GM21737 (cell line): Measurements from ENCODE around the gene SLC1A2.
A peak's percentile ranks its signal among the peaks of the same experiment; 100 is the strongest.

Source experiments
- ATAC-seq: cut with Tn5 transposase; IDR thresholded peaks from one replicate; pipeline ENCODE4 v1.9.1; 2021; ENCODE audit warnings: mild to moderate bottlenecking, moderate library complexity; ENCODE audit not compliant: unreplicated experiment

SLC1A2 gene

DNA sequence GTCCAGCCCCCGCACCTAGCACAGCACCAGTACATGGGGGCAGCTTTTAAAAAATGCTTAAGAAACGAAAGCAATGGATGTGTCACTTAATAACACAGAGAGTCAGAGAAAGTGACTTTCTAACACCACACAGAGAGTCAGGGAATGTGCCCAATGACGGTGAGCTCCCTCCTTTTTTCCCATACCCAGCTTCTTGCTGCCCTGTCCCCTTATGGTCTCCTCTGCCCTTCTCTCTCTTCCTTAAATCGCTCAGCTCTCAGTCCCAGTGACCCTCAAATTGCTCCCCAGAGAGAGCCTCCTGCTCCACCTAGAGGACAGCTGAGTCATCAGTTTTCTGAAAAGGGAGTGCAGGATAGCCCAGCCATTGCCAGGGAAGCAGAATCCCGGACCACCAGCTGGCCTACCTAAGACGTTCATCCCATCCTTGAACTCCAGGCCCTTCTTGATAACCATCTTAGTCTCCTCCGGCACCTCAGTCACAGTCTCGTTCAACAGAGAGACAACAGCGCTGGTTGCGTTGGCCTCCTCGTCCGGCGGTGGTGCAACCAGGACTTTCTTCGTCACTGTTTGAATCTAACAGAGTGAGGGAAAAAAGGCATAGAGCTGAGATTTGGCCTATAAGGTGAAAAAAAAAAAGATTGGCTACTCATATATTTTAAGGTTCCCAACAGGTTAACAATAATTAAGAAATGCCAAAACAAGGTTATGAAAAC lies 113.5 kb downstream of the SLC1A2 start:
- ATAC-seq, result peak; percentile 60

DNA sequence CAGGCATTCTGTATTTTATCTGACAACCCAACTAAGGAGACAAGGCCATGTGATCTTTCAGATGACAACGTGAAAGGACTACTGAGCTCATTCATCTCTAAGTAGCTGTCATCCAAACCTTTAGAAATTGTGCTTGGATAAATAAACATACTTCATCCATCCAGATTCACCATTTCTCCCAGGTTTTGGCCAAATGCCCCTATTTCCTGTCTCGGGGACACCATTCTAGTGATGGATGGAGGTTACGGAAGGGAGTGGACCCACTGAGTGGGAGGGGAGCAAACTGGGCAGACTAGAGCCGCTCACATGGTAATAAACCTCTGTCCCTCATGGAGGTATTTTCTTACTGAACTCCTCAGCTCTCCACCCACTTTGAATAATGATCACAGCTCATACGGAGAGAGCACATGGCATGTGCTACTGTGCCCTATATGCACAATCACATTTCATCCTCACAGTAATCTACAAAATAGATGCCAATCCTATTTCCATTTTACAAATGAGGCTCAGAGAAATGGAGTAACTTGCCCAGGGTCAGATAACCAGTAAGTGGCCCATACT lies 114.4 kb downstream of the SLC1A2 start:
- no peak for ATAC-seq

DNA sequence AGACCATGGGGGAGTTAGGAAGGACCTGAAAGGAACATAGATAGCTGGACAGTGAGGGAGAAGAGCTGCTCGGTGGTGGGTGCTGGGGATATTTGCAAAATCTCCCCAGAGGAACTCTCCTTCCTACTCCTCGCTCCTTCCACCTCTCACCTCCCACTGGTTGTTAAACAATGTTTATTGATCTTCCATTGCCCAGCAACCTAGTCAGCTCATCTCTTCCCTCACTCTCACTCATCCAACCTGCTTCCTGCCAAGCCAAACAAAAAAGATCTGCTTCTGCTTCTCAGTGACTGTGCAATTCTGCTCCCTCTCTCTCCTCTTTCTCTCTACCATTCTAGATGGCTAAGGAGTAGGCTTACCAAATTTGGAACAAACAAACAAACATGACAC lies 115.0 kb downstream of the SLC1A2 start:
- no peak for ATAC-seq

DNA sequence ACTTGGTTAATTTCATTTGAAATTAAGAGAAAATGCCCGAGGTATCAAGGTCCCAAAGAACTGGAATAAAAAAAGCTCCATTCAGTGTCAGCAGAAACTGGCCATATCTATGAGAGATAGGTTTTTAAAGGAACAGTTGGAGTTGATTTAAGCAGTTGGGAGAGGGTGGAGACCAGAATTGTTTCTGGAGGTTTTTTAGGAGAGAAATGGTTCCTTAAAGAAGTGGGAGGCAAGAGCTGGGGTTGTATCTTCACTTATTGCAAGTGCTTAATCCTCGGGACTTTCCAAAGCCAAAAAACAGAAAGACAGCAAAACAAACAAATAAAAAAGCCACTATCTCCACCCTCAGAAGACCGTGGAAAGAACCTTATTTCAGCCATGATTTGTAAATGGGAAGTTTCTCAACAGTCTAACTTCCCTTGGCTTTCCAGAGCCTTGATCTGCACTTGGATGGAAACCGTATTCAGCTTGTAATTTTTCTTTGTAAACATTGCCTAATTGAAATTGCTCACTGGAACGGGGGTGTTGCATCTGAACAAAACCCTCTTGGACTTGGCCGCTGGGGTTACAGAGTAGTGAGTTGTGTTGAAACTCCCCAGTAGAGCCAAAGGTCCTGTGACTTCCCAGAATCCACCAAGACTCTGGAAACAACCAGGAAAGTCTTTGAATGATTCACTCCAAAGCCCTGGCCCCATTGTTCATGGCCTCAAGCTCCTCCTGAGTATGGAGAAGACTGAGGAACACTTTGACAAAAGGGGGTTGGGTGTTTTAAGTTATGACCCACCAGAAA lies 115.6 kb downstream of the SLC1A2 start:
- no peak for ATAC-seq

DNA sequence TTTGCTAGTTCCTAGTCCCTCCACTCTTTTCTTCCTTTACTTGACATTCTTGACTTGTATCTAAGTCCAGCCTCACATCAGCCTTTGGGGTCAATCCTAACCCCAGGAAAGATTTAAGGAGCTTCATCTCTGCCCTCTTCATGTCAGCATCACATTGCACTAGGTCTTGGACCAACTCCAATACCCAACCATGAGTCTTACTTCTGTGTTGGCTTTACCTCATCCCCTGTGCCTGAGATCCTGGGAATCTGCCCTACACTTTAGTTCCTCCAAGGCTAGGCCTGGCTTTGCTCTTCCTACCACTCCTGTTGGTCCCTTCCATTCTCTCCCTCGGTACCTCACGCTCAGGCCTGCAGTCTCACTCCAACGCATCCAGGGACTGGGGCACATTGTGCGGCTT lies 117.0 kb downstream of the SLC1A2 start:
- ATAC-seq, result no peak

DNA sequence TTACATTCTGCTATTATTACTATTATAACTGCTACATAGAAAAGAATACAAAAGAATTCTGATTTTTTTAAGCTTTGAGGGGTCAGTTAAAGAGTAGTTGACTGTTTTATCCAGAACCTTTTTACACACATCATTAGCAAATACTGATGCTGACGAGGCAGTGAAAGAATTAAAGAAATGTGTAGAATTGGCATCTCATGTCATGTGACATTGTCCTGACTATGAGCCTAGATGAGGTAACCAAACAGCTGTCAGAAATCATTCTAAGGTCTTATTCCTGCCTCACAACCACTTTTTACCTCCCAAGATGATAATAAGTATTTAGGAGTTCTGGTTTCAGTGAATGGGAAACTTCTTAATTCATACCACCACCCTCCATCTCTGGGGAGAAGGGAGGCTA lies 121.0 kb downstream of the SLC1A2 start:
- ATAC-seq, result no peak

DNA sequence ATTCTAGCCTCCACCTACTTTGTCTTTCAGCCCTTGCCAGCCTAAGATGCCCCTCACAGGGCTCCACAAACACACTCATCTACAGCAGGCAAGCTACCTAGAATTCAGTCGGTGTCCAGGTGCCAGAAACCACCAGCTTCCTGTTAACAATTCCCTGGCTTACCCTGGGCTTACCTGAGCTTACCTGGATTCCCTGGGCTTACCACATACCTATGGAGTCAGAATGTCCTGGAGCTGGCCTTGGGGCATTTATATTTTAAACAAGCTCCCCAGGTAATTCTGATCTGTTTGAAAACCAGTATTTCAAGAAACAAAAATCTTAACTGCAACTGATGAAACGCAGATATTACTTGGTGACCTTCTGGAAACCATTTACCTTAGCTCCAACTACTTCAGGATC lies 123.6 kb downstream of the SLC1A2 start:
- no peak for ATAC-seq

DNA sequence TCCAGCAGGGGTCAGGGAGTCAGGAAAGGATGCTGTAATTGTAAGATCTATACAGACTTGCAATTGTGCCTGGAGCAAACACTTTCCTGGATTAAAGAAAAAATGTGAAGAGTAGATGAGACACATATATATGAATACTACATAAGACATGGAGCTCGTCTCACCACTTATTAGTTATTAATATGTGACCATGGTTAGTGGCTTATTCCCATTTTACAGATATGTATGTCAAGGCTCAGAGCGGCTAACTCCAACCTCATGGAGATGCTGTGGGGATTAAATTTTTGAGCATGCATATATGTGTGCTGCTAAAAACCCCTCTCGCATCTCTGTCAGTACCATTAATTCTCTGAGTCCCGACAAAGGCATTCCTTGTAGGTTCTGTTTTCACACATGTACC lies 125.7 kb downstream of the SLC1A2 start:
- ATAC-seq, result no peak

DNA sequence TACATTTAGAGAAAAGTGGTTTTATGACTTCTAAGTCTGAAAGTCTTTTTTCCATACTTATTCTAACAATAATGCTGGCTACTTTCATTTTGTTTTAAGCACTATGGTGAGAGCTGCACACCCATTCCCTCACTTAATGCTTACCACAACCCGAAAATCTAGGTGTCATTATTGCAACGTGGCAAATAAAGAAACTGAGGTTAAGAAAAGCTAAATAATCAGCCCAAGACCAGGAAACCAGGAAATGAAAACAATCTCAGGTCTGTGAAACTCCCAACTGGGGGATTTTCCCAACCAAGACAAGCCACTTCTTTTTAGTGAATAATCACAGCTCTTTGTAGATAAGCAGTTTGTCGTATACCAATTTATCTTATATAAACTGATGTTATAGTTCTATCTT lies 126.3 kb downstream of the SLC1A2 start:
- no peak for ATAC-seq

DNA sequence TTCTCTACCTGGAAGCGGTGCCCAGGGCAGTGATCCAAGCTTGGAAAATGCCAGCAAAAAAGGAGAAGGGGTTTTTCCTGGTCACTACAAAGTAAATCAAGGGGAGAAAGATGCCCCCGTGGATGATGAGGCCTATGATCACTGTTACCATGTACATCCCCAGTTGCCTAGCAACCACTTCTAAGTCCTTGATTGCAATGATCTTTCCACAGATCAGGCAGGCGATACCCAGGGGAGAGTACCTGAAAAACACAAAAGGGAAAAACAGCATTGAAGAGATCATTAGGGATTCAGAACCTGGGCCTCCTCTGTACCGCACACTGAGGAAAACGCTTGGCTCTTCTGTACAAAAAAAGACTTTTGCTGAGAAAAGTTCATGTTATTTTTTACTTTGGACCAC lies 127.1 kb downstream of the SLC1A2 start:
- ATAC-seq, result no peak

DNA sequence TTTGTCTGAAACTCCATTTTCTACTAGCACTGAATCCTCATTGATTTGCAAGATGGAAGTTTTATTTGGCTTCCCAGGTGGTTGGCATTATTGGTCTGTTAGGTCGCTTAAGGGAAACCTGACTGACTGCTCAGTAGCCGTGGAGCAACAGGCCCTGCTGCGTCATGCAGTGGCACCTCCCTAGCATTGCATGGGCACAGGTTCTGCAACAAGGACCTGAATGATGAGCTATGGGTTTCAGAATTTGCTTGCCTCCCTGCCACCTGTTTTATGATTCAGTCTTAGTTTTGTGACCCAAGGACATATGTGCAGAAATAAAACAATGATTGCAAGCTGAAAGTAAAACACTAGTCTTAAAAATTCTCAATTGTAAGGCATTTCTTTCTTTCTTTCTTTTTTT lies 128.5 kb downstream of the SLC1A2 start:
- no peak for ATAC-seq

DNA sequence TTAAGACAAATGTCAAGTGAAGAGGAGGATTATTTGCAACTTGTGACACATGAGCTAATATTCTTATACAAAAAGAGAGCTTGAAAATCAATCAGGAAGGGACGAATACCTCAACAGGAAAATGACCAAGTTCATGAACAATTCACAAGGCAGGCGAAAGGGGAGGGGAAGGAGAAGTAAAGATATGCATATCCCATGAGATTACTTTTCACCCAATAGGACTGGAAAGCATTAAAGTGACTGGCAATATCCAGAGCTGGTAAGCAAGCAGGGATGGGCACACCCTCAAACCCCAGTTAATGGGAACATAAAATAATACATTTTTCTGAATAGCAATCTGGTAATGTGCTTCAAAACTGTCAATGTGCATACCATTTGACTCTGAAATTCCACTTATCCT lies 129.5 kb downstream of the SLC1A2 start:
- no peak for ATAC-seq

DNA sequence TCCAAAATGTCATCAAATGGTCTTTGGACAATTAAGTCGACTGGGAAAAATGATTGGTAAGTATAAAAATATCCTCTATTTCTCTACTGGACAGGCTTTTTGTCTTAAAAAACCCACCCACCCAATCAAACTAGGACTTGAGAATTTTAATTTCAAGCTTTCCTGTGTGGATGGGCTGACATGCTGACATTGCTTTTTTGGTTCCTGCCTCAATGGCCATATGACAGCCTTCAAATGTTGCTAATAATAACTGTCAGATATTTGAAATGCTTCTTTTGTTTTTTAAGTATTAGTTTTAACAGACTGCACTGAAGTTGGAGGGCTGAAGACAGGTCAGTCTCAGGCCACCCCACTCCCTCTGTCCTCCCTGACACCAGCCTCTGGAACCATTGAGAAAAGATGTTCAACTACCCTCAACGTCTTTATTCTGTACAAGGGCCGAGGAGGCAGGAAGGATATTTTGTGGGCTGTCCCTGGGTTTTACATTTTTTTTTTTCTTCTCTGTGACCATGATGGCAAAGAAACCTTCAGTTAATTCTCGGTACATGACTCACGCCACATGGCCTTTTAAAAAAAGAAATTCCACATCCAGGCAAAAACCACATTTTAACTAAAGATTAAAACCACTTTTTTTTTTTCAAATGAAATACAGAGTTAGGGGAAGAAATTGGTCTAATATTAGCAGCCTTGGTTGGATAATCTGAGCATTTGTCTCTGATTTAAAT lies 130.4 kb downstream of the SLC1A2 start:
- no peak for ATAC-seq

DNA sequence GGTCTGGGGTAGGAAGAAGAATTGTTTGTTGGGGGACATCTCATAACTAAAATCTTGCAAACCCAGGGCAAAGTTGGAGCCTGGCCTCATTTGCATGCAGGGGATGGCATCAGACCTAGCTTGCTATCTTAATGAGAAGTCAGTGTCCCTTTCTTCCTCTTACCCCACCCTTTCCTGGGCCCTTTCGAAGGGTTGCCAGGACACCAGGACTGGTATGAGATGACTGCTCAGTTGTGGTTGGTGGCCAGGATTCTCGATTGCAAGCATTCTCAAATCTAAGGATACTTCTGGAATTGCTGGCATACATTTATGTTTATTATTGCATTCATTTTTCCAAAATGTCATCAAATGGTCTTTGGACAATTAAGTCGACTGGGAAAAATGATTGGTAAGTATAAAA lies 131.0 kb downstream of the SLC1A2 start:
- no peak for ATAC-seq

DNA sequence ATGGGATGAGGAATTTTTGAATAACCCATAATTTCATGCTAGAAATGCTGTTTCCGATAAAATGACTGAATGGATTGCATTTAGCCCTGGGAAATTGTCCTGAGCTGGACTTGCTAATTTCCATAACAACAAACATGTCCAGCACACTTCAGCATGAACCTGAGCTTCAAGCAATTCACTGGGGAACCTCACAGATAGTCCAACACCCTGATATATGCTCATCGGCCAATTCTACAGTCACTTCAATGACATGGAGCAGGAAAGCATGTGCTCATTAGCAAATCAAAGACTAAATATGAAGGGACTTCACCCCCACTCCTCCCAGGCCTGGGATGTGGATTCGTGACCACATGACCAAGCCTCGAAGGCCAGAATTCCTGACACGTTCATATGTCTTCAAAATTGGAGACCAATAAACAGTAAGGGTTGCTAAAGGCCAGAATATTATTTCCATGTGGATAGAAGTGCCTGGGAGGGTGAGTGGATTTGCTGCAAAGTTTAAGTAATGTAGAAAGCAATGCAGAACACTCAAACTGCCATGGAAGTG lies 131.9 kb downstream of the SLC1A2 start:
- no peak for ATAC-seq

DNA sequence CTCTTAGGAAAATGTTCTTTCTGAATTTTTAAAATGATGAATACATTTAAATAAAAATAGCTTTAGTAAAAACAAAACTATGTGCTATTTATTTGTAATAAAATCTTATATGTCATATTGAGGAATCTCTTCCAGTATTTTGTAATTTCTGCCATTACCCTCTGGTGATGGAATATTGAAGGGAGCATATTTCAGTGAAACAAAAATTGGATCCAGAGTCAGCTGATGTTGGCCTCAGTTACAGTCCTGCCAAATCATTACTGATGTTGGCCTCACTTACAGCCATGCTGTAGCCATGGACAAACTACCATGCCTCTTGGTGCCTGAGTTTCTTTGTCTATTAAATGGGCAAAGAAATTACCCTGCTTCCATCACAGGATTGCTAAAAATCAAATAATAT lies 133.2 kb downstream of the SLC1A2 start:
- no peak for ATAC-seq

DNA sequence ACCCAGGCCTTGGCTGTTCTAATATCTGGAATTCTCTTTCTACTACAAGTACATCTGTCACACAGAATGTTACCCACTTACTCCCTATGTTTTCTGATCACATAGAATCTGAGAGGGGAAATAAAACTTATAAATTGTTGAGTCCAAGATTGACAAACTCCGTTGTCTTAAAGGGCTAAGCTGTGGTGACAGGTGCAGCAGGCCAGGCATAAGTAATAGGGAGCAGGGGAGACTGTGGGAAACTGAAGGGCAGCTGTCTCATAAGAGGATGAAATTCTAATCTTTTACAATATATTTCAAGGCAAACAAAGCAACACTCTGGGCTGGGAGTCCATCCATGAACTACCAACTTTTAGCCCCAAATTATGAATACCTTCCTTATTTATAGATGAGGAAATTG lies 133.9 kb downstream of the SLC1A2 start:
- ATAC-seq, result no peak

DNA sequence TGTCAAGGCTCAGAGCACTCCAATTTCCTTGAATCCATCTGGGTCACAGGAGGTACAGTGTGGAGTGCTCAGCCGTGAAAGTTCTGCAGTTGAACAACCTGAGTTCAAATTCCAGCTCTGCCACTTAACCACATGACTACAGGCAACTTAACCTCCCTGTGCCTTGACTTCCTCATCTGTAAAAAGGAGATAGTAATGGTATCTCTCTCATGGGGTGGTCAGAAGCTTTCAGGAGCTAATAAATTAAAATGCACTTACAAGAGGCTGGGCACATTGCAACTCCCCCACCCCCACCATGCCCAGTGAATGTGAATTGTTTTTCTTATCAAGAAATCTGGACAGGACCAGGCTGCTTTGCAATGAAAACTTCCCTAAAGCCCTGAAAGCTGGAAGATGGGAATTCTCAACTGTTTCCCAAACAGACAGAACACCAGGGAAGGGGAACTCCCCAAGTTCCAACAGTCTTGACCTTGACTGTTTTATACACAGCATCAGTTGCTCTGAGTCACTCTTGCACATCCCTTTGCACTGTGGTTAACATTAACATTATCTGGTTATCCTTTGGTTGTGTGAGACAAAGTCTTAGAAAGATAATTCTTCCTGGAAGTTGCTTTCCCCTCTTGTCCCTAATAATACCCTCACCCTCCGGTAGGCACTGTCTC lies 137.0 kb downstream of the SLC1A2 start:
- ATAC-seq, result no peak

DNA sequence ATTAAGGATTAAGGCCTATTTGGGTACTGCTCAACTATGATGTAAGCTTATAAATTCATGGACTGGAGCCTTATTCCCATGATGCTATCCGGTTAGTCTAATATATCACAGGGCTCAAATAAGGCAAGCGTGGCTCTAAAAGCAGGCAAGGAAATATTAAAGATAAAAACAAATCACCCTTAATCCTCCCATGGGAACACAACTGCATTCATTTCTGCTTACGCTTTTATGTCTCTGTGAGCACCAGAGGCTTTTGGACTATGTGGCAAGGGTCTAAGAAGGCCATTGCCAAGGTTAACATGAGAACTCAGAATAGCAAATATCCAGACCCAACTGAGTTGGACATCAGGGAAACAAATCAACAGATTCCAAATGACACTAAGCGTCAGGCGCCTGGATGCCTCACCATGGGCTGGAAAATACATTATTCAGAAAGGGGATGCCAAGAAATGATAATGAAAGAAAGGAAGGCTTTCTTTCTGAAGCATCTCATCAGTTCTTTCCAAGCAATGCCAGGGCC lies 138.1 kb downstream of the SLC1A2 start:
- no peak for ATAC-seq

DNA sequence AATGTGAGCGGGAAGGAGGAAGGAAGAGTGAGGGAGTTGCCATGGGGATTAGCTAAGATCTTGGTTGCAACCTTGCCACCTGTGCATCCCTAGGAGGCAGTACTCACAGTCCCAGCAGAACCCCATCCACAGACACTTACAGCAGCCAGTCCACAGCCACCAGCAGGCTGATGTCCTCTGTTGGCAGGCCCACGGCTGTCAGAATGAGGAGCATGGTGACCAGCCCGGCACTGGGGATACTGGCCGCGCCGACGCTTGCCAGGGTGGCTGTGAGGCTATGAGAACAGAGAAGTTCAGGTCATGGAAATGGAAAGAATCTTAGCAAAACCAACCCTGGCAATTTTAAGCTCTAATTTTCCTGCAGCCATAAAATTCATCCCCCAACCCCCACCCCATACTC lies 138.6 kb downstream of the SLC1A2 start:
- ATAC-seq, result no peak

DNA sequence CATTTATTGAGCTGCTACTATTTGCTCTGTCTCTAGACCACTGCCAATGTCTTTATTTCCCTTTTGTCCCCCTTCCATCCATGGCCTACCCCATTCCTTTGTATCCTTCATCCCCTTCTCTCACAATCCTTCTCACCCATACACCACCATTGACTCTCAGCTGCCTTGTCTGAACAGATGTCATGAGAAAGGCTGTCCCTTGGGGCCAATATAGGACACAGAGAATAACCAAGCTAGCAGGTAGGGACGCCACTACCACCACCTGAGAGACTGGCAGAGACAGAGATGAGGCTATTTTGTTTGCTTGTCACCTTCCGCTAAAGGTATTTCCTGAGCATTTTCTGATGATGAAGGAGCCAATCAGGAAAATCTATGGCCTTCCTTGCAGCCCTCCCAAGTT lies 141.5 kb downstream of the SLC1A2 start:
- no peak for ATAC-seq
